Left ventricle myocardium inferior (tissue), 1 donor: ENCODE measurements around the gene PKNOX1. TPM values are rescaled to one million over a fixed set of nuclear protein-coding genes. Genes with fewer than 3 reads are reported as not detected.
"Not testable (repeated sequence)": the region's sequence is repeated elsewhere in the genome, so short reads cannot be mapped to it uniquely, and the experiment has no call there.

Source experiments
- DNase-seq: peaks from one replicate; pipeline ENCODE4 v3.0.0-alpha.2; 2020
- H3K27ac ChIP-seq: fragments of 200-600 bp; replicated peaks from 2 replicates; pipeline ENCODE4 v1.8.0; 2021
- H3K27me3 ChIP-seq: fragments of 200-600 bp; 2 replicates; pipeline ENCODE4 v1.8.0; 2021; ENCODE audit warnings: low read depth
- H3K36me3 ChIP-seq: fragments of 200-600 bp; 2 replicates; pipeline ENCODE4 v1.8.0; 2021
- H3K4me1 ChIP-seq: fragments of 200-600 bp; 2 replicates; pipeline ENCODE4 v1.8.0; 2021
- H3K4me3 ChIP-seq: fragments of 200-600 bp; 2 replicates; pipeline ENCODE4 v1.8.0; 2021; ENCODE audit warnings: mild to moderate bottlenecking, moderate library complexity
- H3K9me3 ChIP-seq: fragments of 200-600 bp; replicated peaks from 2 replicates; pipeline ENCODE4 v1.8.0; 2021
- intact Hi-C: fragments of 100-400 bp; cut with micrococcal nuclease; formaldehyde crosslinking; loops from one replicate; pipeline ENCODE4 v1.11.0; 2022
- total RNA-seq: library from RNA; stranded (reverse); fragmentation: NEBNext Ultra II Directional; extraction: Animal tissue kit (Norgen Biotek cat#: 25700); gene quantifications from one replicate; pipeline ENCODE4 v1.2.1, GENCODE V29; 2021
- TF ChIP-seq, protein P1 (sequence below): fragments of 200-600 bp; IDR thresholded peaks from 2 replicates; pipeline ENCODE4 v1.8.0; 2021; ENCODE audit warnings: antibody characterized with exemption, mild to moderate bottlenecking, borderline replicate concordance
- donor health status: DM: no; HTN: yes; CAD: no; lungs with severe emphysema.

The PKNOX1 gene
- total RNA-seq, 1 donor from 2014 or later = 9.7 TPM

DNA sequence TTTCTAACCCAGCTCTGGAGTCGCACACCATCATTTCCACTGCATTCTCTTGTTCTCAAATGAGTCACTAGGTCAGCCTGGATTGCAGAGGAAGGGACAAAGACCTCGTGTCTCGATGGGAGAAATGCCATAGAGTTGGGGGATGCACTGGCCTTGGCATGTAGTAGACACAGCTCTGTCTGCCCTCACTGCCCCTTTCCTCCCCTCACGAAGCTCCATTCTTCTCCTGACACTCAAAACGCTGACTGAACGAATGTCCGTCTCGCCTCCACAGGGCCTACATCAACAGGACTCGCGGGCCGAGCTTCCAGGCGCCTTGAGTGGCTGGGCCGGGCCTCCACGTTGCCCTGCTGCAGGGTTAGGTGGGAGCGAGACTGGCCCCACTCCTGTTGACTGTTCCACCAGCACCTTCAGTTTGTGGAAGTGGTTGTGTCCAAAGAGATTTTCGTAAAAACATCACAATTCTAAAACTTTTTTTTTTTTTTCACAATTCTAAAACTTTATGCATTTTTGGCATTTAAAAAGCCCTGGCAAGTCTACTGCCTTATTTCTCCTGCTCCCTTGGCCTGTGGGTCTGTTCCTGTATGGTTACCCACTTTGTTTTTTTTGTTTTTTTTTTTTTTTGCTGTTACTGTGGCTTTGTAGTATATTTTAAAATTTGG is 18.8 kb downstream of the PKNOX1 start:
- DNase-seq = no peak
- Histone ChIP-seq H3K9me3 (no peaks in the 10 kb centered on the region), H3K36me3 (no peaks in the 10 kb centered on the region), H3K4me3 (no peak overlapping the region), H3K27ac (peak overlapping the region; percentile 83), H3K4me1 (peaks cover 21% of the 10 kb centered on the region), H3K27me3 (no peaks in the 10 kb centered on the region)
- TF ChIP-seq, protein P1, sequence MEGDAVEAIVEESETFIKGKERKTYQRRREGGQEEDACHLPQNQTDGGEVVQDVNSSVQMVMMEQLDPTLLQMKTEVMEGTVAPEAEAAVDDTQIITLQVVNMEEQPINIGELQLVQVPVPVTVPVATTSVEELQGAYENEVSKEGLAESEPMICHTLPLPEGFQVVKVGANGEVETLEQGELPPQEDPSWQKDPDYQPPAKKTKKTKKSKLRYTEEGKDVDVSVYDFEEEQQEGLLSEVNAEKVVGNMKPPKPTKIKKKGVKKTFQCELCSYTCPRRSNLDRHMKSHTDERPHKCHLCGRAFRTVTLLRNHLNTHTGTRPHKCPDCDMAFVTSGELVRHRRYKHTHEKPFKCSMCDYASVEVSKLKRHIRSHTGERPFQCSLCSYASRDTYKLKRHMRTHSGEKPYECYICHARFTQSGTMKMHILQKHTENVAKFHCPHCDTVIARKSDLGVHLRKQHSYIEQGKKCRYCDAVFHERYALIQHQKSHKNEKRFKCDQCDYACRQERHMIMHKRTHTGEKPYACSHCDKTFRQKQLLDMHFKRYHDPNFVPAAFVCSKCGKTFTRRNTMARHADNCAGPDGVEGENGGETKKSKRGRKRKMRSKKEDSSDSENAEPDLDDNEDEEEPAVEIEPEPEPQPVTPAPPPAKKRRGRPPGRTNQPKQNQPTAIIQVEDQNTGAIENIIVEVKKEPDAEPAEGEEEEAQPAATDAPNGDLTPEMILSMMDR = no peak
- intact Hi-C loops = no loop called here

DNA sequence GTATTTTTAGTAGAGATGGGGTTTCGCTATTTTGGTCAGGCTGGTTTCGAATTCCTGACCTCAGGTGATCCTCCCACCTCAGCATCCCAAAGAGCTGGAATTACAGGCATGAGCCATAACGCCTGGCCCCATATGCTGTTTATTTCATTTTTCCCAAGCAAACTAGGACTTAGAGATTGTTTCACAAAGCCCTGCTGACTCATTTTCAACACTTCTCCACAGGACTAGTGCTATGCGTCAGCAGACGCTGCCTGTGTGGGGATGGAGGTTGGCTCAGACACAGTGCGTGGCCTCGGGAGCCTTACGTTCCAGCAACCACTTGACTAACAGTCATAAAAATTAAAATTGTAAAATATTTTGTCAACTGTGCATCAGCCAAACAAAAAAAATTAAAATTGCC is 22.7 kb downstream of the PKNOX1 start:
- Histone ChIP-seq H3K9me3 (peaks cover 10% of the 10 kb centered on the region), H3K36me3 (no peaks in the 10 kb centered on the region), H3K27ac (peak overlapping the region; percentile 36), H3K27me3 (no peaks in the 10 kb centered on the region), H3K4me3 (no peak overlapping the region), H3K4me1 (peaks cover 16% of the 10 kb centered on the region)
- intact Hi-C loops = no loop called here
- DNase-seq = peak; percentile 60
- TF ChIP-seq, protein P1 = no peak

DNA sequence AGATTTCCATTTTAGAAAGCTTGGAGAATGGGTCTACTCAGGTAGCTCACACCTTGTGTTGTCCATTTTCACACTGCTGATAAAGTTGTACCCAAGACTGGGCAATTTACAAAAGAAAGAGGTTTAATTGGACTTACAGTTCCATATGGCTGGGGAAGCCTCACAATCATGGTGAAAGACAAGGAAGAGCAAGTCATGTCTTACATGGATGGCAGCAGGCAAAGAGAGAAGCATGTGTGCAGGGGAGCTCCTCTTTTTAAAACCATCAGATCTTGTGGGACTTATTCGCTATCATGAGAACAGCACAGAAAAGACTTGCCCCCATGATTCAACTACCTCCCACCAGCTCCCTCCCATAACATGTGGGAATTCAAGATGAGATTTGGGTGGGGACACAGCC is 23.6 kb downstream of the PKNOX1 start:
- H3K4me1 ChIP-seq, H3K9me3 ChIP-seq, H3K36me3 ChIP-seq, H3K4me3 ChIP-seq, intact Hi-C loops, DNase-seq, H3K27me3 ChIP-seq: not testable (repeated sequence)
- H3K27ac ChIP-seq = peak overlapping the region; percentile 36

DNA sequence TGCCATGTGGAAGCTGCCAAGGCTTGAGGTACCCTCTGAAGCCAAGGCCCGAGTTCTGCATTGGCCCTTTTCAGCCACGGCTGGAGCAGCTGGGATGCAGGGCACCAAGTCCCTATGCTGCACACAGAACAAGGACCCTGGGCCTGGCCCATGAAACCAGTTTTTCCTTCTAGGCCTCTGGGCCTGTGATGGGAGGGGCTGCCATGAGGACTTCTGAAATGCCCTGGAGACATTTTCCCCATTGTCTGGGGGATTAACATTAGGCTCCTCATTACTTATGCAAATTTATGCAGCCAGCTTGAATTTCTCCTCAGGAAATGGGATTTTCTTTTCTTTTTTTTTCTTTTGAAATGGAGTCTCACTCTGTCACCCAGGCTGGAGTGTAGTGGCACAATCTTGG is 24.8 kb downstream of the PKNOX1 start:
- H3K27ac ChIP-seq, H3K4me1 ChIP-seq, H3K36me3 ChIP-seq, H3K27me3 ChIP-seq, intact Hi-C loops, H3K4me3 ChIP-seq, DNase-seq, H3K9me3 ChIP-seq: not testable (repeated sequence)

DNA sequence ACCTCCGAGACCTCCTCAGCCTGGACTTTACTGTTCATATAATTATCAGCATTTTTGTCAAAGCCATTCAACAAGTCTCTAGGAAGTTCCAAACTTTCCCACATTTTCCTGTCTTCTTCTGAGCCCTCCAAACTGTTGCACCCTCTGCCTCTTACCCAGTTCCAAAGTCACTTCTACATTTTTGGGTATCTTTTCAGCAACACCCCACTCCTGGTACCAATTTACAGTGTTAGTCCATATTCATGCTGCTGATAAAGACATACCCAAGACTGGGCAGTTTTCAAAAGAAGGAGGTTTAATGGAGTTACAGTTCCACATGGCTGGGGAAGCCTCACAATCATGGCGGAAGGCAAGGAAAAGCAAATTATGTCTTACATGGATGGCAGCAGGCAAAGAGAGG is 25.7 kb downstream of the PKNOX1 start:
- intact Hi-C loops, H3K36me3 ChIP-seq, H3K4me3 ChIP-seq: not testable (repeated sequence)

DNA sequence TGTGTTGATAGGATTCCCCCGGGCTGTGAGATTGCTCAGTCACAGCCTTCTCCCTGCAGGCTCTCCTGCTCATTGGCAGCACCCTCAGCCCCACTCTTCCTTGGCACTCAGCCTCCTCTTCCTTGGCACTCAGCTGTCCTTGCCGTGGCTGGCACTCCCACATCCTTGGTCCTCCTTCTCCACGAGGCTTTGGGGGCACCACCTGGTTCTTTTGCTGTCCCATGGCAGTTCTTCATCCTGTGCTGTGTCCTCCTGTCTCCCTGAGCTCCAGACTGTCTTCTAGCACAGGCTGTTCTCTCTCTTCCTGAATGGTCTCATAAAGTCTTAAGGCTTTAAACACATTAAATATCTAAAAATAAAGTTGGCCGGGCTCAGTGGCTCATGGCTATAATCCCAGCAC is 27.0 kb downstream of the PKNOX1 start:
- DNase-seq = no peak
- Histone ChIP-seq H3K4me3 (no peak overlapping the region), H3K4me1 (peaks cover 4% of the 10 kb centered on the region), H3K36me3 (peaks cover 19% of the 10 kb centered on the region), H3K27me3 (no peaks in the 10 kb centered on the region), H3K9me3 (peaks cover 10% of the 10 kb centered on the region), H3K27ac (no peak overlapping the region)
- TF ChIP-seq, protein P1 = no peak
- intact Hi-C loops = no loop called here

More for the DNA sequence above, 25.7 kb downstream of the PKNOX1 start:
- not testable (repeated sequence) for H3K27ac ChIP-seq, H3K9me3 ChIP-seq, H3K4me1 ChIP-seq, DNase-seq, H3K27me3 ChIP-seq

DNA sequence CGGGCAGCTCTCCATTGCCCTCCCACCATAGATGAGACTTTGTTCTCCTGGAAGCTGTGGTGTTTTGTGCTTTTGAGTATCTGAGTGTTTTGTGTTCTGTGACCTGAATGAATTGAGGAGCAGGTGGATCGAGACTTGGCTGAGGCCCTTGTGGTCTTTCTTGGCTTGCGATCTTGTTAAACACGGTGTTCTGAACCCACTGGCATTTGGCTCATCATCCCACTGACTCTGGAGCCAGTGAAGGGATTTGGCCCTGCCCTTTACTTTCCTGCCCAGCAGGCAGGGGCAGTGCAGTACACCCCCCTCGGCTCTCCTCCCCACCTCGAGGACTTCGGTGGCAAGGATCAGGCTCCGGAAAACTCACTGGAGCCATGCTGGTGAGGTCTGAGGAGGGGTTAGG is 30.6 kb downstream of the PKNOX1 start:
- Histone ChIP-seq H3K9me3 (peaks cover 6% of the 10 kb centered on the region), H3K4me1 (no peaks in the 10 kb centered on the region), H3K27ac (no peak overlapping the region), H3K4me3 (no peak overlapping the region), H3K36me3 (peaks cover 38% of the 10 kb centered on the region), H3K27me3 (no peaks in the 10 kb centered on the region)
- no peak for DNase-seq
- intact Hi-C loops = no loop called here
- TF ChIP-seq, protein P1 = no peak
